NCI-H69 (cell line): ENCODE data around the gene PTPN4.

ENCODE experiments used
- DNase-seq: peaks from one replicate; lab custom pipeline; 2025; lab: John Stamatoyannopoulos, UW

The PTPN4 gene

GRCh38 chr2:119857742-119858141 is 98.0 kb downstream of the PTPN4 start:
- DNase-seq = no peak

DNA sequence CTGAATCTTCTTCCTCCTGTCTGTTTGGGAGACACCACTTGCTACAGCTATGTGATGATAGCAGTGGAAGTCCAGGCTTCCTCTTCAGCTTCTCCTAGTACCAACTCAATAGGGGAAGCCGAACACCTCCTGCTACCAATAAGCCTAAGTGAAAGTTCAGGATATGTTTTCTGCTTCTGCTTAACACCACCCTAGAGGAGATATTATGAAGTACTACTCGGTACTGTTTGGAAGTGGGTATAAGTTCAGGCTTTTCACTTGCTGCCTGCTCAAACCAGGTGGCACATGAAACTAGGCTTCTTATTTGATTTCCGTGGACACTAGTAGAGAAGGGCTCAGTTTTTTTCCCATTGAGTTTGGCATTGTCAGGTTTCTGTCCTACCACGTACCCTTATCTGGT is 99.8 kb downstream of the PTPN4 start:
- no peak for DNase-seq

DNA sequence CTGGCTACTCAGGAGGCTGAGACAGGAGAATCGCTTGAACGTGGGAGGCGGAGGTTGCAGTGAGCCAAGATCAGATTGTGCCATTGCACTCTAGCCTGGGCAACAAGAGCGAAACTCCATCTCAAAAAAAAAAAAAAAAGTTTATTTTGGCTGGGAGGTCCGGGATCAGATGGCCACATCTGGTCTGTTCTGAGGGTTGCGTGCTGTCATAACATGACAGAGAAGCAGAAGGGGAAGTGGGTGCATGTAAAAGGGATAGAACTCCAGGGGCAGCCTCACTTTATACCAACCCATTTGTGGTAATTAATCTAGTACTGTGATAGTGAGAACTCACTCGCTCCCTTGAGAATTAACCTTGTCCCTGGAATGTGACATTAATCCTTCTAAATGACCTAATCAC is 101.2 kb downstream of the PTPN4 start:
- DNase-seq = no peak

DNA sequence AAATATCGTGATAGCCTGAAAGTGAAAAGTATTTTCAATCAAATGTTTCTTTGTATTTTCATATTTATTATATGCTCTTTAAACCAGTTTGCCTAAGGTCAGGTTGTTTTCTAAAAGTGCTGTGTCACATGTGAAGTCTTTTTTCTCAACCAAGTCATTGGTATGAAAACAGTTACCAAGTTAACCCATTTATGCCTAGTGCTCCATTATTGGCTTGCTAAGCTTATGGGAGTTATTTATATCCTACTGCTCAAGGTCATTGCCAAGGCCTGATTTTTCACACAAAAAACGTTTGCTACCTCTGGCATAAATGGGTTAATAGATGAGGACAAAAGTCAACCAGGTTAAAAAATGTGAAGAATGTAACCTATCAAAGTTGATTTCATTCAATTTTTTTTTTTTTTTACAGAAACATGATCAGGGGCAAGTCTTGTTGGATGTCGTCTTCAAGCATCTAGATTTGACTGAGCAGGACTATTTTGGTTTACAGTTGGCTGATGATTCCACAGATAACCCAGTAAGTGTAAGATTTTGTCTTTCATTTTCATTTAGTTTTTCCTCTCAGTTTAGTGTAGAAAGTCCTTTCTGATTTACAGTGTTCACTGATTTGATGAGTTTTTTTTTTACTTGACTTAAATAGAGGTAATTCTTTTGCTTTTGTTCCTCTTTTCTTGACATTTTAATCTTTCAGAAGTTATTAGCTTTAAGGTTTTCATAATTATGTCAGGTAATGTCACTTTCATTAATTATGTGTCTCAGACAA is 102.6 kb downstream of the PTPN4 start:
- no peak for DNase-seq

- DNase-seq = no peak
Observed at GRCh38 chr2:119864318-119864717, 104.6 kb downstream of the PTPN4 start.

- DNase-seq = no peak
Observed at GRCh38 chr2:119871725-119872124, 112.0 kb downstream of the PTPN4 start.

- no peak for DNase-seq
Observed at GRCh38 chr2:119873350-119874315, 113.9 kb downstream of the PTPN4 start.

GRCh38 chr2:119879502-119879901 is 119.8 kb downstream of the PTPN4 start:
- no peak for DNase-seq

DNA sequence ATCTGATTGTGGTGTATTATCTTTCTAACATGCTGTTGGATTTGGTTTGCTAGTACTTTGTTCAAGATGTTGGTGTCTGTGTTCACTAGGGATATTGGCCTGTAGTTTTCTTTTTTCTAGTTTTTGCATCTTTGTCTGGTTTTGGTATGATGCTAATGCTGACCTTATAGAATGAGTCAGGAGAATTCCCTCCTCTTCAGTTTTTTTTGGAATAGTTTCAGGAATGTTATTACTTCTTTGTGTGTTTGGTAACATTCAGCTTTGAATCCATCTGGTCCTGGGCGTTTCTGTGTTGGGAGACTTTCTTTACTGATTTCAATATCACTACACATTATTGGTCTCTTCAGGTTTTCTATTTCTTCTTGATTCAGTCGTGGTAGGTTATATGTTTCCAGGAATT is 129.0 kb downstream of the PTPN4 start:
- no peak for DNase-seq

- no peak for DNase-seq
Observed at GRCh38 chr2:119897736-119898395, 138.1 kb downstream of the PTPN4 start.

DNA sequence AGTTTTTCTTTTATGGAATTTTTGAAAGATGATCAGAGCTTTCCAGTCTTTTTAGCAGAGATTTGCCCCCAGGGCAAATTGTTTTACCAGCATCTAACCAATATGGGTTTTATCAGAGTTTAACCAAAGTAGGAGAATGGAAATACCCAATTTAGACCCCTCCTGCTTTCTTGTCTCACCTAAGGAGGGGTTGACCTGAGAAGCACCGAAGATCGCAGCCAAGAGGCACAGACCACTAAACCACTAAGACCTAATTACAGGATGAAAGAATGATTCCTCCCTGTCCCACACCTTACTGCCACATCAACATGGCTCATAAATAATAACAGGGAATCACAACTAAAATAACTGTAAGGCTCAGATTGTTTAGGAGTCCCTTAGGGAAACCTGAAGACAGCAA is 141.3 kb downstream of the PTPN4 start:
- DNase-seq = no peak

GRCh38 chr2:119910566-119910965 is 150.8 kb downstream of the PTPN4 start:
- no peak for DNase-seq

GRCh38 chr2:119914266-119914665 is 154.5 kb downstream of the PTPN4 start:
- no peak for DNase-seq

DNA sequence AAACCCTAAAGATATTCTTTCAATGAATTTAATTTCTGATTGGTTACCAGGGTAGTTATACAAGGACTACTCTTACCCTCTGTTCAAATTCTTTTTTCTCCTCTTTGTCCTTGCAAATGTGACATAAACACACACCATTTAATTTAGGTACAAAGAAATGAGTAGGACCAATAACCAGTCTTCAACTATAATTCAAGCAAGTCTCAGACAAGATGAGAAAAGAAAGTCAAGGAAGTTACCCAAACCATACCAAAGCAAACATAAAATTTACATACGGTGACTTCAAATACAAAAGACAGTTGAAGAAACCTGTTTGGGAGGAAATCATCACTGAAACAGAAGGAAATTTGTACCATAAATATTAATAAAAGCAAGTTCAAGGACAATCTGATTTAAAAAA is 162.1 kb downstream of the PTPN4 start:
- DNase-seq = no peak

DNA sequence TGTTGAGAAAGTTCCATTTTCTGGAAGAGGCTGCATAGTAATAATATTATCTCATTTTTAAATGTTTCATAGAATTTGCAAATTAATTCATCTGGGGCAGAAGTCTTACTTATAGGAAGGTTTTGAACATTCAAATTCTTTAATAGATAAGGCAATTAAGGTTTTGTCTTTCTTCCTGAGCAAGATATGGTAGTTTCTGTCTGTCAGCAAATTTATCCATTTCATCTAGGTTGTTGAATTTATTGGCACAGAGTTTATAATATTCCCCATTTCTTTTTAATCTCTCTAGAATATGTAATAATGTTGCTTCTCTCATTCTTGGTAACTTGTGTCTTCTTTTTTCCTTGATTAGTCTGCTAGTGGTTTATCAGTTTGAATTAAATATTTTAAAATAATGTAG is 163.0 kb downstream of the PTPN4 start:
- no peak for DNase-seq

GRCh38 chr2:119929537-119929936 is 169.8 kb downstream of the PTPN4 start:
- DNase-seq = no peak

- DNase-seq = no peak
Observed at GRCh38 chr2:119932809-119933208, 173.1 kb downstream of the PTPN4 start.

DNA sequence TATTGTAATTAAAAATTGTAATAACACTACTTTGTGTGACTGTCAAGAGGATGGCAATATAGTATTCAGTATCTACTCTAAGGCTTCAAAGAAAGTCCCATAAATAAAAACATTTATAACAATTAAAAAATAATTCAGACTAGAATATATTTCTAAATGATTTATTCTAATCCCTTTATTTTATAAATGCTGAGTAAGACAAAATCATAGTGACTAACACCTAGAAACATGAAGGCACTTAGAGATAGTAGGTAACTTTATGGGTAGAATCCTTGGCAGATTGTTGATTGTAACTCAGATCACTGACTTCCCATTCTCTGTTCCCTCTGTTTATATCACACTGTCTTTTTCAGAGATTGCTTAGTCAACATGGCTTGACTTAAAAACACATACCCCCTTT is 174.6 kb downstream of the PTPN4 start:
- no peak for DNase-seq

- no peak for DNase-seq
Observed at GRCh38 chr2:119937680-119938079, 178.0 kb downstream of the PTPN4 start.

- DNase-seq = no peak
Observed at GRCh38 chr2:119939915-119940314, 180.2 kb downstream of the PTPN4 start.

DNA sequence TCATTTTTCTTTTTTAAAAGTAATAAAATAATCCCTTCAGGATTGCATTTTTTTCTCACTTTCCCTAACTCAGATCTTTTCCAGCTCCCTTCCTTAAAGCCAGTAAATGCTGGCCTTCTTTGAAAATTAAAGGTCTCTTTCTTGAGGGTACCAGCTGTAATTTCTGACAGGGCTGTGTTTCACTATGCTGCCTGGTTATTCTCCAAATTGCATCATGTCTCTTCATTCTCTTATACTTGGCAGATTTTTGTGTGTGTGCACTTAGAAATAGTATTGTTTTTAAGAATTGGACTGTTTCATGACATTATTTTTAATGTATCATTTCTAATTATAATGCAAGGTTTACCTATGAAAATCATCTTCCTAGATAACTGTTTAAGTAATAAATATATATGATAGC is 181.1 kb downstream of the PTPN4 start:
- DNase-seq = no peak

DNA sequence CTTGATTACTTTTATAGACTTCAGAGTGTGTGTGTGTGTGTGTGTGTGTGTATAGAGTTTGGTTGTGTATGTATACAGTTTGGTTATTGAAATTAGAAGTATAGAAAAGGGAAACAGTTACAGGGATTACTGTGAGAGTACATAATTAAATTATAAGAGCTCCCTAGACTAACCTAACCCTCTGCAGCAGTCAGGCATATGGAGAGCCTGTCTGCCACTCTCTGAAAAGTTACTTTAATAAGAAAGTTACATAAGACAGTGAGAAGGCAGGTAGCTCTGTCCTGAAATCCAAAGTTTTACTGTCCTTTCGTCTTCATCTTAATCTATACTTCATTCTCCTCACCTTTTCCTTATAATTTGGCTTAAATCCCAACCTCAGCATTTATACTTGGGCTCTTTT is 181.7 kb downstream of the PTPN4 start:
- no peak for DNase-seq
